Measurements from ENCODE around the gene RUBCNL. TPM values are rescaled to one million over a fixed set of nuclear protein-coding genes. Genes with fewer than 3 reads are reported as not detected.
A peak's percentile ranks its signal among the peaks of the same experiment; 100 is the strongest.

The RUBCNL gene
- total RNA-seq, 4 donors from 2014 or later: 4.0 to 21.9 (median 6.8) TPM

DNA sequence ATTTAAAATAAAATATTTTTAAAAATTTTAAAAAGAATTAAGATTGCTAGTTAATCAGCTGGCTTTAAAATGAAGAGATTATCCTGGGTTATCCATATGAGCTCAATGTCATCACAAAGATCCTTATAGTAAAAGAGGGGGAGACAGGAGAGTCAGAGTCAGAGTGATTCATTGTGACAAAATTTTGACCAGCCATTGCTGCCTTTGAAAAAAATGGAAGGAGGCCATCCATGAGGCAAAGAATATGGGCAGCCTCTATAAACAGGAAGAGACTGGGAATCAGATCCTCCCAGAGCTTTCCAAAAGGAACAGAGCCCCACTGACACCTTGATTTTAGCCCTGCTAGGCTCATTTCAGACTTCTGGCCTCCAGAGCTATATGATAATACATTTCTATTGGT lies 9.3 kb upstream of the RUBCNL start:
- DNase-seq (ENCODE audit: low spot score): no peak
- TF ChIP-seq, protein P1, sequence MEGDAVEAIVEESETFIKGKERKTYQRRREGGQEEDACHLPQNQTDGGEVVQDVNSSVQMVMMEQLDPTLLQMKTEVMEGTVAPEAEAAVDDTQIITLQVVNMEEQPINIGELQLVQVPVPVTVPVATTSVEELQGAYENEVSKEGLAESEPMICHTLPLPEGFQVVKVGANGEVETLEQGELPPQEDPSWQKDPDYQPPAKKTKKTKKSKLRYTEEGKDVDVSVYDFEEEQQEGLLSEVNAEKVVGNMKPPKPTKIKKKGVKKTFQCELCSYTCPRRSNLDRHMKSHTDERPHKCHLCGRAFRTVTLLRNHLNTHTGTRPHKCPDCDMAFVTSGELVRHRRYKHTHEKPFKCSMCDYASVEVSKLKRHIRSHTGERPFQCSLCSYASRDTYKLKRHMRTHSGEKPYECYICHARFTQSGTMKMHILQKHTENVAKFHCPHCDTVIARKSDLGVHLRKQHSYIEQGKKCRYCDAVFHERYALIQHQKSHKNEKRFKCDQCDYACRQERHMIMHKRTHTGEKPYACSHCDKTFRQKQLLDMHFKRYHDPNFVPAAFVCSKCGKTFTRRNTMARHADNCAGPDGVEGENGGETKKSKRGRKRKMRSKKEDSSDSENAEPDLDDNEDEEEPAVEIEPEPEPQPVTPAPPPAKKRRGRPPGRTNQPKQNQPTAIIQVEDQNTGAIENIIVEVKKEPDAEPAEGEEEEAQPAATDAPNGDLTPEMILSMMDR (IDR thresholded peaks at IDR 0.05): no peak
- ATAC-seq (ENCODE audit: low FRiP score): no peak

- ATAC-seq (ENCODE audit: low FRiP score) (no peak), DNase-seq (ENCODE audit: low spot score) (no peak)
- TF ChIP-seq, protein P1 (IDR thresholded peaks at IDR 0.05): no peak
Observed at GRCh38 chr13:46392967-46393366, 5.9 kb upstream of the RUBCNL start.

DNA sequence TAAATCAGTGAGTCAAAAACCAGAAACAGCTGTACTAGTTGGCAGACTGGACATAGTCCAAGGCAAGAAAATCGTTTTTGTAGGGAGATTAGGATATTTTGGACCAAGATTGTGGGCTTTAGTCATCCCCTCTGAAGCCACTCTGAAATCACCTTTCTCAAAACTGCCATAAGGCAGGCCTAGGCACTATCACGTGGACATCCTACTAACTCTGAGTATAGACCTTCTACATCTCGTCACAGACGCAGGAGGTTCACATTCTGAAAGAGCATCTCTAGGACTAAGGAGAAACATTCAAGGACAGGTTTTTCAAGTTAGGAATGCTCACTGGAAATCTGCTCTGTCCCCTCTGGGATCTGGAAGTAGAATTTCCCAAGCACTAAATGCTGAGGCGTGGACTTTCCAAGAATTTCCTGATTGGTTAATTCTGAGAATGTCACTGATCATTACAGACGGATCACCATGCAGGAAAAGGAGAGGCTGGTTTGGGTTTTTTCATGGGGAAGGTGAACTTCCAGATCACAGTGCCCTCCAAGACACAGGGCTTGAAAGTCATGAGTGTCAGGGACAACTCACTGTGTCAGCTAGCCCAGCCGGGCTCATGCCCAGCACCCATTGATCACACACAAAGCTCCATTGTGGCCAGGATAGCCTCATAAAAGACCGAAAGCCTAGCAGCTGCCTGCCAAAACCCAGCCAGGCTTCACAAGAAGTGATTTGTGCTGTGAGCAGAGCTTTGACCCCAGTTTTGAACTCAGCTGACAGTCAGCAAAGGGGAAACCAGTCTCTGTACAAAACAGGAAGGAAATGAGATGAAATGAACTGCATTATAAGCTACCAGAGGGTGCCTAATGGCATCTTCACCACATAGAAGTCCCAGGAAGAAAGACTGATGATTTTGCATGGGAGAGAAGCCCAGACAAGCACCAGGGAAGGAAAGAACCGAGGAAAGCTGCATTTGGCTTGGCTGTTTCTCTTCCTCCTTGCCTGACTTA lies 2.7 kb upstream of the RUBCNL start:
- DNase-seq (ENCODE audit: low spot score) (no peak), ATAC-seq (ENCODE audit: low FRiP score) (no peak)
- TF ChIP-seq, protein P1 (IDR thresholded peaks at IDR 0.05): no peak

DNA sequence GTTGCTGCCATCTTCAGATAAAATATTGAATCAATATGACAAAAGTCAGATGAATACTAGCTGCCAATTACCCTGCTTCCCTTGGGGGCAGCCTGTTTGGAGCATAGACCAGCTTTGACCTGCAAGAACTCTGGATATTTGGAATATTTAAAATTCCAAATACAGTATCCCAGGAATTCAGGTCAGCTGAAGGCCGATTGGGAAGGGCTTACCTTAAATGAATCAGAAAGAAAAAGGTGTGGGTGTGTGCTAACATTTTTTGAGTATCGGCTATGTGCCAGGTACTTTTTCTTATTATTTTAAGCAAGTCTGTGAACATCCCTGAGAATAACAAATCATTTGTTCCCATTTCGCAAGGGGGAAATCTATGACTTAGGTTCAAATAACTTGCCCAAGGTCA lies 1.8 kb upstream of the RUBCNL start:
- TF ChIP-seq, protein P1 (IDR thresholded peaks at IDR 0.05): no peak
- DNase-seq (ENCODE audit: low spot score) (no peak), ATAC-seq (ENCODE audit: low FRiP score) (no peak)

DNA sequence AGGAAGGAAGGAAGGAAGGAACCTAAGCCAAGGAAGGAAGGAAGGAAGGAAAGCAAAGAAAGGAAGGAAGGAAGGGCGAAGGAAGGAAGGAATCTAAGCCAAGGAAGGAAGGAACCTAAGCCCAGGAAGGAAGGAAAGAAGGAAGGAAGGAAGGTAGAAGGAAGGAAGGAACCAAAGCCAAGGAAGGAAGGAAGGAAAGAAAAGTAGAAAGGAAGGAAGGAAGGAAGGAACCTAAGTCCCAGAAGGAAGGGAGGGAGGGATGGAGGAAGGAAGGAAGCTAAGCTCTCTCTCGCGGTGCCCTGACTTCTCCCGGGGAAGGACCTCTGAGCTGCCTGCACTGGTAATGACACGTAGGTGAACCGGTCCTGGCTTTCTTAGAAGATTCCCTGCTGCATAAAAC lies 1.3 kb upstream of the RUBCNL start:
- TF ChIP-seq, protein P1 (IDR thresholded peaks at IDR 0.05): no peak
- DNase-seq (ENCODE audit: low spot score): no peak
- ATAC-seq (ENCODE audit: low FRiP score): no peak

- DNase-seq (ENCODE audit: low spot score): no peak
- TF ChIP-seq, protein P1 (IDR thresholded peaks at IDR 0.05): no peak
Observed at GRCh38 chr13:46386392-46387063, 524 bp downstream of the RUBCNL start.

More at GRCh38 chr13:46386392-46387063, 524 bp downstream of the RUBCNL start:
- ATAC-seq (ENCODE audit: low FRiP score): peak; percentile 9

Measured in omental fat pad (tissue), 4 donors.